Psoas muscle (tissue), 8 donors: ENCODE measurements around the gene ZNF729. TPM values are rescaled to one million over a fixed set of nuclear protein-coding genes. Genes with fewer than 3 reads are reported as not detected.

Experiments used
- ATAC-seq, 4 donors: fragments of 200-7000 bp; cut with Tn5 transposase; one replicate each; pipeline ENCODE4 v1.9.1; 2020; ENCODE audit warnings: moderate library complexity in 3 of 4, mild to moderate bottlenecking in 2 of 4
- DNase-seq, 2 donors: peaks; one replicate each; pipeline ENCODE4 v3.0.0-alpha.2; 2020
- H3K27ac ChIP-seq: fragments of 200-600 bp; one replicate; pipeline ENCODE4 v1.8.0; 2022
- H3K27me3 ChIP-seq, 3 donors: fragments of 200-600 bp in 1 of 3; one replicate each; pipeline versions ENCODE4 v1.6.1 to v1.8.0; 2013 to 2022; ENCODE audit warnings: low read length in 2 of 3, mild to moderate bottlenecking in 2 of 3, moderate library complexity in 1 of 3; ENCODE audit not compliant: insufficient read depth in 3 of 3
- H3K36me3 ChIP-seq, 2 donors: fragments of 200-600 bp in 1 of 2; one replicate each; pipeline versions ENCODE4 v1.6.1 to v1.8.0; 2013 to 2022; ENCODE audit warnings: low read depth in 1 of 2, mild to moderate bottlenecking in 1 of 2, moderate library complexity in 1 of 2; ENCODE audit not compliant: insufficient read depth in 1 of 2
- H3K4me1 ChIP-seq: fragments of 200-600 bp; one replicate; pipeline ENCODE4 v1.8.0; 2022
- H3K4me3 ChIP-seq: fragments of 200-600 bp; one replicate; pipeline ENCODE4 v1.8.0; 2022; ENCODE audit warnings: mild to moderate bottlenecking
- H3K9me3 ChIP-seq: fragments of 200-600 bp; one replicate; pipeline ENCODE4 v1.8.0; 2022
- CTCF ChIP-seq: fragments of 200-600 bp; IDR thresholded peaks from one replicate; pipeline ENCODE4 v1.8.0; 2022; ENCODE audit warnings: antibody characterized with exemption
- WGBS, 3 donors: extraction: QIAGEN DNeasy Blood & Tissue Kit; methylation state at CpG; one replicate each; pipeline versions ENCODE4 v1.1.6 to v1.1.7; 2013; 5-methylcytosine and 5-hydroxymethylcytosine counted together
- intact Hi-C, 2 donors: fragments of 100-400 bp; cut with DNase I; formaldehyde crosslinking; loops; one replicate each; pipeline versions ENCODE4 v1.11.0 to v1.14.2; 2022
- long read RNA-seq, 2 donors: library from polyadenylated mRNA; unstranded; transcript quantifications; one replicate each; pipeline ENCODE4 v2.0.0, GENCODE V29; 2021
- polyA plus RNA-seq, 3 donors: library from polyadenylated mRNA; stranded (reverse); fragments of 200-250 nt; gene quantifications; one replicate each; pipeline ENCODE4 v1.2.3, GENCODE V29; 2013
- total RNA-seq, 4 donors: library from RNA; stranded (reverse); fragmentation: NEBNext Ultra II Directional in 2 of 4; extraction: Animal tissue kit (Norgen Biotek cat#: 25700) in 2 of 4; gene quantifications; one replicate each; pipeline versions ENCODE4 v1.2.1 to v1.2.4, GENCODE V29; 2021 to 2023
- donor health status: healthy with polysubstance abuse.
- donor health status: DM: no; HTN: no; CAD: no; lungs with moderate emphysema.
- donor health status: Bipolar disorder and iron deficiency.
- donor health status: healthy.
- donor health status: DM: yes; HTN: yes; CAD: no.
- donor health status: DM: no; HTN: no; CAD: no.
- donor health status: DM: no; HTN: no; CAD: no.
- donor health status: DM: yes; HTN: yes; CAD: no.

The ZNF729 gene
- total RNA-seq (not detected), polyA plus RNA-seq (not detected)
- long read RNA-seq, donor 1 = 0 reads
- long read RNA-seq, donor 2 = 0 reads

GRCh38 chr19:22286151-22286810, at the start of gene ZNF729:
Gene ZNF729, plus strand, starts transcription at chr19:22286441. Its CDS starts 85 bp downstream, at chr19:22286526.
- WGBS, 3 donors = 2 to 4% (median 3%) methylated on average over 32 of the region's 32 CpGs
- H3K4me3 ChIP-seq = no peak within 1 kb of the TSS
- H3K27me3 ChIP-seq = peaks cover 0 to 4% (median 0%) of the 10 kb centered on the region in 3 donors
- no peaks in the 10 kb centered on the region for H3K9me3 ChIP-seq
- intact Hi-C loops = no loop called here
- TF ChIP-seq CTCF = no peak
- H3K36me3 ChIP-seq = no peaks in the 10 kb centered on the region
- H3K27ac ChIP-seq = no peak within 1 kb of the TSS
- no peaks in the 10 kb centered on the region for H3K4me1 ChIP-seq
- DNase-seq (no peak), ATAC-seq (no peak)

- no peak for ATAC-seq
- no peaks in the 10 kb centered on the region for H3K36me3 ChIP-seq
- H3K4me1 ChIP-seq = no peaks in the 10 kb centered on the region
Observed at GRCh38 chr19:22256856-22257255, 29.4 kb upstream of the ZNF729 start.

GRCh38 chr19:22257381-22257780, 28.9 kb upstream of the ZNF729 start:
- TF ChIP-seq CTCF = no peak
- H3K36me3 ChIP-seq = no peaks in the 10 kb centered on the region
- H3K4me1 ChIP-seq = no peaks in the 10 kb centered on the region
- no peak overlapping the region for H3K4me3 ChIP-seq
- DNase-seq = no peak
- no peak overlapping the region for H3K27ac ChIP-seq
- ATAC-seq = no peak
- intact Hi-C loops = no loop called here
- H3K27me3 ChIP-seq = no peaks in the 10 kb centered on the region
- 76 to 78% (median 77%) methylated on average over 2 of the region's 2 CpGs for WGBS, 3 donors
- peaks cover 4% of the 10 kb centered on the region for H3K9me3 ChIP-seq

More at GRCh38 chr19:22256856-22257255, 29.4 kb upstream of the ZNF729 start:
- DNase-seq = no peak
- no peak overlapping the region for H3K27ac ChIP-seq
- peaks cover 4% of the 10 kb centered on the region for H3K9me3 ChIP-seq
- H3K4me3 ChIP-seq = no peak overlapping the region
- no peak for TF ChIP-seq CTCF
- no peaks in the 10 kb centered on the region for H3K27me3 ChIP-seq
- intact Hi-C loops = no loop called here

DNA sequence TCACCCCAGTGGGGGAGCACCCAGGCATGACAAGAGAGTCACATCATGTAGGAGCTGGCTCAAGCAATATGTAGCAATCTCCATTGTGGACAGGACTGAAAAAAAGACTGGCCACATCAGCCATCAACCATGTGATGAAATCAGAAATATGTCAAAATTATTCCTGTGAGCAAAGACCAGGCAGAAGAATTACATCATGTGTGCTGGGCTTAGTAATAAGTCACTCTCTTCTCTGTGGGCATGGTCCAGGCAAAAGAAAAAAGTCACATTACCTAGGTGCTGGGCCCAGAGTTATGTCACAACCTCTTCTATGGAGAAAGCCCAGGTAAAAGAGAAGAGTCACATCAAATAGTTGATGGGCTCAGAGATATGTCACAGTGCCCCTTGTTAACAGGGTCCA, 28.3 kb upstream of the ZNF729 start:
- no peaks in the 10 kb centered on the region for H3K4me1 ChIP-seq
- no peak overlapping the region for H3K4me3 ChIP-seq
- H3K27me3 ChIP-seq = no peaks in the 10 kb centered on the region
- H3K9me3 ChIP-seq = peaks cover 4% of the 10 kb centered on the region
- no peaks in the 10 kb centered on the region for H3K36me3 ChIP-seq
- TF ChIP-seq CTCF = no peak
- DNase-seq = no peak
- intact Hi-C loops = no loop called here
- ATAC-seq = no peak
- no peak overlapping the region for H3K27ac ChIP-seq

DNA sequence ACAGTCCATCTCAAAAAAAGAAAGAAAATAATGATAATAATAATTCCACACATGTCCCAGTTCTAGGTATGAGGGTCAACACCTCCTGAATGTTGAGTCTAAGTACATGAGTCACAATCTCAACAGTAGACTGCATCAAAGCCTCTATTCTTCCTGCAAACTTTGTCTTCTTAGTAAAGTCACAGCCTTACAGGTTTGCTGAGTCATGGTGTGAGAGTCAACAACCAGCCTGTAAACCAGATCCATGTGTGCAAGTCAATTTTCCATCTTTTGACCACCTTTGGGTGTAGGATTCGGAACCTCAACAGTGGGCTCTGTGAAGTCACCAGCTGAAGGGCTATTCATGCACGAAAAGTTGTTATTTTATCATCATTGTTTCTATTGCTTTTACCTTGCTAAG, 25.7 kb upstream of the ZNF729 start:
- Histone ChIP-seq H3K4me1 (no peaks in the 10 kb centered on the region), H3K27me3 (no peaks in the 10 kb centered on the region), H3K4me3 (no peak overlapping the region), H3K36me3 (no peaks in the 10 kb centered on the region), H3K9me3 (peaks cover 4% of the 10 kb centered on the region), H3K27ac (no peak overlapping the region)
- 77 to 81% (median 79%) methylated on average over 2 of the region's 2 CpGs for WGBS, 3 donors
- no peak for TF ChIP-seq CTCF
- DNase-seq (no peak), ATAC-seq (no peak)
- intact Hi-C loops = no loop called here
